ENCODE measurements around the gene GNB1L. TPM values are rescaled to one million over a fixed set of nuclear protein-coding genes. Genes with fewer than 3 reads are reported as not detected.
A peak's percentile ranks its signal among the peaks of the same experiment; 100 is the strongest.

The GNB1L gene
- total RNA-seq, 1 experiment from 2014 or later = 27.0 TPM

DNA sequence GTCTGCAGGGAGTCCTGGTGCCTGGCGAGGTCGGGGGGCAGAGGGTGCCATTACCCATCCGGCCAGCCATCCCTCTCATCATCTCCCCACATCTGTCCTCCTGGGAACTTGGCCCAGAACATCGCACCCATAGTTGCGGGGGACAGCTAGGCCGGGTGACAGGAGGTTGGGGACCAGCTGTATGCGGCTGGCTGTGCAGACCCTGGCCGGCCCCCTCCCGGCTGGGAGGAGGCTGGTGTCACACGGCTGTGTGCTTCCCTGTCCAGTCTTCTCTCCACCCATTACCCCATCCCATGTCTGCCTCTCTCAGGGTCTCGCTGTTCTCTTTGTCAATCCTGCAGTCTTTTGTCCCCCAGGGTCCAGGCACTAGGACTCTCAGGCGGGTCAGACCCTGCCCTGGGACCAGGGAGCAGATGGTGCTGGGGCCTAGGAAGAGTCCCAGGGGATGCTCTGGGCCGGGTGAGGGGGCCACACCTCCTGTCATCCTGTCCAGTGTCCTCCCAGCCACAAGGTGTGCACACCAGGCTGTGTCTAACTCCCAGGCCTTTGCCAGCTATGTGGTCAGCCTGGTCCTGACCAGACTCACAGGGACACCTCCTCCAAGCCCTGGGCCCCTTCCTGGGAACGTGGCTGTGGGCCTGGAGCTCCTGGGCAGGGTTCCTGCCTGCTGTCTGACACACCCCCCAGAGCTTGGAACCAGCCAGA, 100.5 kb downstream of the GNB1L start:
- no TSS peak for BruUV-seq (replicated peaks)
- POLR2A ChIA-PET (ENCODE audit: unreplicated experiment) = no interaction called here
- TF ChIP-seq EZH2 (IDR thresholded peaks at IDR 0.05; ENCODE audit: low read length, unreplicated experiment) (no peak), EZH2phosphoT487 (IDR thresholded peaks at IDR 0.05; ENCODE audit: borderline replicate concordance, low read length) (no peak)
- TF ChIP-seq, protein P1, sequence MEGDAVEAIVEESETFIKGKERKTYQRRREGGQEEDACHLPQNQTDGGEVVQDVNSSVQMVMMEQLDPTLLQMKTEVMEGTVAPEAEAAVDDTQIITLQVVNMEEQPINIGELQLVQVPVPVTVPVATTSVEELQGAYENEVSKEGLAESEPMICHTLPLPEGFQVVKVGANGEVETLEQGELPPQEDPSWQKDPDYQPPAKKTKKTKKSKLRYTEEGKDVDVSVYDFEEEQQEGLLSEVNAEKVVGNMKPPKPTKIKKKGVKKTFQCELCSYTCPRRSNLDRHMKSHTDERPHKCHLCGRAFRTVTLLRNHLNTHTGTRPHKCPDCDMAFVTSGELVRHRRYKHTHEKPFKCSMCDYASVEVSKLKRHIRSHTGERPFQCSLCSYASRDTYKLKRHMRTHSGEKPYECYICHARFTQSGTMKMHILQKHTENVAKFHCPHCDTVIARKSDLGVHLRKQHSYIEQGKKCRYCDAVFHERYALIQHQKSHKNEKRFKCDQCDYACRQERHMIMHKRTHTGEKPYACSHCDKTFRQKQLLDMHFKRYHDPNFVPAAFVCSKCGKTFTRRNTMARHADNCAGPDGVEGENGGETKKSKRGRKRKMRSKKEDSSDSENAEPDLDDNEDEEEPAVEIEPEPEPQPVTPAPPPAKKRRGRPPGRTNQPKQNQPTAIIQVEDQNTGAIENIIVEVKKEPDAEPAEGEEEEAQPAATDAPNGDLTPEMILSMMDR (conservative IDR thresholded peaks at IDR 0.05; ENCODE audit: low read depth, low read length) = no peak

DNA sequence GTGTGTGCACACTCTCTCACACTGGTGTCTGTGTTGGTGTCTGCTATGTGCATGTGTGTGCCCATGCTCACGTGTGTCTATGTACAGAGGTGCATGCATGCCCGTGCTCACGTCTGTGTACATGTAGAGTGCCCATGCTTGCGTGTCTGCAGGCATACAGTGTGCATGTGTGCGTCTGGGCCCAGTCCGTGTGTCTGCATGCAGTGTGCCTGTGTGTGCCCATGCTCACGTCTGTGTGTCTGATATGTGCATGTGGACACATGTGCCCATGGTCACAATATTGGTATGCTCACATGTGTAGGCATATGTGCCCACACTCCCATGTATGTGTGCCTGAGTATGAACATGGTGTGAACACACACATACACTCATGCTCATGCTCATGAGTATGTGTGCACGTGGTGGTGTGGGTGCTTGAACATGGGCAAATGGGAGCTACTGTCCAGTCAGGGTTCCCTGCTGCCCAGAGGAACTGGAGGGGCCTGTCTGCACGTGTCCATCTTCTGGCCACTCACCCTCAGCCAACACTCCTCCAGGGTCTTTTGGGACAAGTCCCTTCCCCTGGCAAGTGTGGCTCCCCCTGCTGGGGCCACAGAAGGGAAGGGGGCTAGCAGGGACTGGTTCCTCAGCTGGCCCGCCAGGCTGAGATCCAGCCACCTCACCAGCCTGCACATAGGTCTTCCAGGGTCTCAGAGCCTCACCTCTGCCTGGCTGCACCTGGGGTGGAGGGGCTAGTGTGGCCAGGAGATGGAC, 101.4 kb downstream of the GNB1L start:
- H3K9me3 ChIP-seq (ENCODE audit: low read length) = no peaks in the 10 kb centered on the region
- no peak overlapping the region for H3K27ac ChIP-seq (ENCODE audit: low read length)
- H3K4me1 ChIP-seq (ENCODE audit: insufficient read depth, low read length) = peaks cover 11% of the 10 kb centered on the region
- ATAC-seq (no peak), DNase-seq (no peak)
- no peaks in the 10 kb centered on the region for H3K79me2 ChIP-seq (ENCODE audit: low read length)
- H3K27me3 ChIP-seq (ENCODE audit: low read length) = no peaks in the 10 kb centered on the region
- H3K36me3 ChIP-seq (ENCODE audit: low read depth, low read length) = no peaks in the 10 kb centered on the region
- no peak overlapping the region for H3K9ac ChIP-seq (ENCODE audit: low read length)
- no peak overlapping the region for H3K4me3 ChIP-seq (ENCODE audit: low read length)
- no peaks in the 10 kb centered on the region for H3F3A ChIP-seq (ENCODE audit: low read length, unreplicated experiment)
- ChIA-PET CTCF (no interaction called here), POLR2A (ENCODE audit: unreplicated experiment) (no interaction called here)
- H3K9me2 ChIP-seq (replicated peaks; ENCODE audit: low read length) = no peaks in the 10 kb centered on the region
- TF ChIP-seq EZH2 (IDR thresholded peaks at IDR 0.05; ENCODE audit: low read length, unreplicated experiment) = no peak
- TF ChIP-seq, protein P1 (conservative IDR thresholded peaks at IDR 0.05; ENCODE audit: low read depth, low read length) = peak; percentile 27; the same call in 1 of the 2 replicates
- TF ChIP-seq EZH2phosphoT487 (IDR thresholded peaks at IDR 0.05; ENCODE audit: borderline replicate concordance, low read length) = no peak
- BruUV-seq (replicated peaks) = no TSS peak
- no peak overlapping the region for H2AFZ ChIP-seq (ENCODE audit: low read length)
- no peak overlapping the region for H3K4me2 ChIP-seq (ENCODE audit: low read length)
- H4K20me1 ChIP-seq (ENCODE audit: low read length) = no peaks in the 10 kb centered on the region
- intact Hi-C loops (cut with micrococcal nuclease) = no loop called here

More for the DNA sequence above, 100.5 kb downstream of the GNB1L start:
- no peaks in the 10 kb centered on the region for H3K9me2 ChIP-seq (replicated peaks; ENCODE audit: low read length)
- intact Hi-C loops (cut with micrococcal nuclease) = no loop called here
- DNase-seq (no peak), ATAC-seq (no peak)
- no peak overlapping the region for H3K4me2 ChIP-seq (ENCODE audit: low read length)
- CTCF ChIA-PET = no interaction called here
- no peak overlapping the region for H3K9ac ChIP-seq (ENCODE audit: low read length)
- no peak overlapping the region for H3K4me3 ChIP-seq (ENCODE audit: low read length)
- H3K27ac ChIP-seq (ENCODE audit: low read length) = no peak overlapping the region
- no peaks in the 10 kb centered on the region for H3F3A ChIP-seq (ENCODE audit: low read length, unreplicated experiment)
- H4K20me1 ChIP-seq (ENCODE audit: low read length) = no peaks in the 10 kb centered on the region
- H3K79me2 ChIP-seq (ENCODE audit: low read length) = no peaks in the 10 kb centered on the region
- peaks cover 11% of the 10 kb centered on the region for H3K4me1 ChIP-seq (ENCODE audit: insufficient read depth, low read length)
- no peaks in the 10 kb centered on the region for H3K9me3 ChIP-seq (ENCODE audit: low read length)
- H3K36me3 ChIP-seq (ENCODE audit: low read depth, low read length) = no peaks in the 10 kb centered on the region
- no peak overlapping the region for H2AFZ ChIP-seq (ENCODE audit: low read length)
- no peaks in the 10 kb centered on the region for H3K27me3 ChIP-seq (ENCODE audit: low read length)
